Peyer's patch (tissue), 4 donors: Measurements from ENCODE around the gene CTSC. TPM values are rescaled to one million over a fixed set of nuclear protein-coding genes. Genes with fewer than 3 reads are reported as not detected.
A peak's percentile ranks its signal among the peaks of the same experiment; 100 is the strongest.

Source experiments
- DNase-seq, 3 donors: peaks; one replicate each; pipeline ENCODE4 v3.0.0-alpha.2; 2017 to 2019
- H3K27ac ChIP-seq, 4 donors: fragments of 200-600 bp; sonication (generic); one replicate each; pipeline ENCODE4 v1.5.1; 2016 to 2019
- H3K27me3 ChIP-seq, 2 donors: fragments of 200-600 bp; sonication (generic); one replicate each; pipeline ENCODE4 v1.5.1; 2019
- H3K36me3 ChIP-seq, 3 donors: fragments of 200-600 bp; sonication (generic); one replicate each; pipeline ENCODE4 v1.5.1; 2016 to 2019
- H3K4me1 ChIP-seq, 4 donors: fragments of 200-600 bp; sonication (generic); one replicate each; pipeline ENCODE4 v1.5.1; 2016 to 2019
- H3K4me3 ChIP-seq, 4 donors: fragments of 200-600 bp; sonication (generic); 1 replicate in 3 of 4; 2 replicates in 1 of 4; pipeline ENCODE4 v1.5.1; 2016 to 2019; ENCODE audit warnings: mild to moderate bottlenecking in 1 of 4
- H3K9me3 ChIP-seq, 4 donors: fragments of 200-600 bp; sonication (generic); one replicate each; pipeline ENCODE4 v1.5.1; 2016 to 2019; ENCODE audit warnings: mild to moderate bottlenecking in 1 of 4
- CTCF ChIP-seq, 6 experiments: fragments of 450-650 bp in 4 of 6; fragments of 200-600 bp in 2 of 6; sonication (generic) in 1 of 6; IDR thresholded peaks; one replicate each; pipeline ENCODE4 v1.5.1; 2017 to 2019; ENCODE audit warnings: antibody characterized with exemption in 6 of 6, mild to moderate bottlenecking in 3 of 6, moderate library complexity in 1 of 6
- POLR2A ChIP-seq, 2 donors: fragments of 450-650 bp; IDR thresholded peaks; one replicate each; pipeline ENCODE4 v1.5.1; 2017; ENCODE audit warnings: antibody characterized with exemption in 2 of 2, mild to moderate bottlenecking in 2 of 2, moderate library complexity in 2 of 2
- total RNA-seq, 4 donors: library from RNA; depleted of rRNA; stranded (reverse); fragments of >200 nt; gene quantifications; one replicate each; pipeline ENCODE4 v1.1.0, GENCODE V29; 2016

The CTSC gene
- total RNA-seq, 4 donors from 2014 or later, result 38.5 to 66.8 (median 43.0) TPM

DNA sequence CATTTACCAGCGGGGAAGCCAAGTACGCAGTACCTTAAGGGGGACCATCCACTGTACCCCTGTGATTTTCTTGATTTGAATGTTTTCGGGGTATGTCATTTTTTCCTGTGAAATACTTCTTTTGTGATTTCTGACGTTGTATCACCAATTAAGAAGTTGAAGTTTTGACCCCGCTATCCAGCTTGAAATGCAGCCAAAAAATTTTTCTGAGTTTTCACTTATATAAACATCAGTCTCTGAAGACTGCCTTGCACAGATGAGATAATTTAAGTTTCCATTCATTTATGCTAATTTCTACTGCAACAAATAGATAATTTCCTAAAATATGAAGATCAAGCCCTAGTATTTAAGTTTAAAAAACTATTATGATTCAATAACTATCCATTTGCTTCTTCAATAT lies 20.0 kb downstream of the CTSC start:
- Histone ChIP-seq H3K9me3 (no peaks in the 10 kb centered on the region), H3K27me3 (no peaks in the 10 kb centered on the region), H3K4me1 (no peaks in the 10 kb centered on the region), H3K27ac (no peak overlapping the region), H3K4me3 (no peak overlapping the region), H3K36me3 (no peaks in the 10 kb centered on the region)
- DNase-seq, result no peak
- TF ChIP-seq POLR2A (IDR thresholded peaks at IDR 0.05) (no peak), CTCF (IDR thresholded peaks at IDR 0.05) (no peak)

- H3K27me3 ChIP-seq, result no peaks in the 10 kb centered on the region
- no peaks in the 10 kb centered on the region for H3K36me3 ChIP-seq
- H3K9me3 ChIP-seq, result no peaks in the 10 kb centered on the region
- no peak overlapping the region for H3K4me3 ChIP-seq
- no peak for DNase-seq
- H3K4me1 ChIP-seq, result no peaks in the 10 kb centered on the region
- no peak for TF ChIP-seq CTCF (IDR thresholded peaks at IDR 0.05)
- TF ChIP-seq POLR2A (IDR thresholded peaks at IDR 0.05), result no peak
- peak overlapping the region in 1 of 4 donors; percentile 41 for H3K27ac ChIP-seq
Measured at GRCh38 chr11:88315981-88316441, 21.5 kb downstream of the CTSC start.

DNA sequence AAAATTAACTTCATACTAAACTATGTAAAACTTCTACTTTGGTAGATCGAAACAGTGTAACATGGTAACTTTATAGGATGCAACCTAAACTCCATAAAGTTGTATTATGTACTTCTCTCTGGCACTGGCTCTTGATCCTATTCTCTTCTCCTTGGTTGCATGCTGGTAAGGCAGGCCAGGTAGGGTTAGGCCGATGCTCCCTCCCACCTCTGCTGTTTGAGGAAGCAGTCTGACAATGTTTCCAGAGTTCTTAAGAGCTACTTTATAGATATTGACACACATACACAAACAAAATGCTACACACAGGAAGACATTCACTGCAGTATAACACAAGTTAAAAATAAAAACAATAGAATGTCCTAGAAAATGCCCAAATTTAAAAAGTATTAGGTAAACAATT lies 22.5 kb downstream of the CTSC start:
- TF ChIP-seq POLR2A (IDR thresholded peaks at IDR 0.05) (no peak), CTCF (IDR thresholded peaks at IDR 0.05) (no peak)
- Histone ChIP-seq H3K36me3 (no peaks in the 10 kb centered on the region), H3K9me3 (no peaks in the 10 kb centered on the region), H3K4me1 (no peaks in the 10 kb centered on the region), H3K27ac (no peak overlapping the region), H3K4me3 (no peak overlapping the region), H3K27me3 (no peaks in the 10 kb centered on the region)
- no peak for DNase-seq

- no peak for DNase-seq
- H3K27me3 ChIP-seq, result no peaks in the 10 kb centered on the region
- H3K9me3 ChIP-seq, result no peaks in the 10 kb centered on the region
- H3K4me1 ChIP-seq, result no peaks in the 10 kb centered on the region
- TF ChIP-seq CTCF (IDR thresholded peaks at IDR 0.05) (no peak), POLR2A (IDR thresholded peaks at IDR 0.05) (no peak)
- peaks cover 0 to 6% (median 0%) of the 10 kb centered on the region in 3 donors for H3K36me3 ChIP-seq
- H3K27ac ChIP-seq, result no peak overlapping the region
- H3K4me3 ChIP-seq, result no peak overlapping the region
Measured at GRCh38 chr11:88313441-88313840, 24.1 kb downstream of the CTSC start.

- TF ChIP-seq POLR2A (IDR thresholded peaks at IDR 0.05) (no peak), CTCF (IDR thresholded peaks at IDR 0.05) (no peak)
- H3K27ac ChIP-seq, result no peak overlapping the region
- no peaks in the 10 kb centered on the region for H3K4me1 ChIP-seq
- H3K36me3 ChIP-seq, result peaks cover 0 to 7% (median 0%) of the 10 kb centered on the region in 3 donors
- DNase-seq, result no peak
- H3K9me3 ChIP-seq, result no peaks in the 10 kb centered on the region
- H3K27me3 ChIP-seq, result no peaks in the 10 kb centered on the region
- no peak overlapping the region for H3K4me3 ChIP-seq
Measured at GRCh38 chr11:88312628-88313027, 24.9 kb downstream of the CTSC start.

- no peak overlapping the region for H3K4me3 ChIP-seq
- no peaks in the 10 kb centered on the region for H3K27me3 ChIP-seq
- TF ChIP-seq POLR2A (IDR thresholded peaks at IDR 0.05) (no peak), CTCF (IDR thresholded peaks at IDR 0.05) (no peak)
Measured at GRCh38 chr11:88310246-88310645, 27.3 kb downstream of the CTSC start.

More at GRCh38 chr11:88310246-88310645, 27.3 kb downstream of the CTSC start:
- Histone ChIP-seq H3K36me3 (peaks cover 0 to 15% (median 0%) of the 10 kb centered on the region in 3 donors), H3K4me1 (no peaks in the 10 kb centered on the region), H3K9me3 (no peaks in the 10 kb centered on the region), H3K27ac (no peak overlapping the region)
- no peak for DNase-seq
